GM21528 (cell line): ENCODE results near the gene MAD1L1.
"Not testable (repeated sequence)": the region's sequence is repeated elsewhere in the genome, so short reads cannot be mapped to it uniquely, and the experiment has no call there.

Experiments
- ATAC-seq: cut with Tn5 transposase; IDR thresholded peaks from one replicate; pipeline ENCODE4 v1.9.1; 2021; ENCODE audit warnings: mild to moderate bottlenecking, moderate library complexity; ENCODE audit not compliant: unreplicated experiment, low FRiP score

Gene MAD1L1

GRCh38 chr7:2076649-2077064 lies 156.1 kb downstream of the MAD1L1 start:
- no peak for ATAC-seq

GRCh38 chr7:2075811-2076210 lies 156.9 kb downstream of the MAD1L1 start:
- no peak for ATAC-seq

- no peak for ATAC-seq
These were observed 158.1 kb downstream of the MAD1L1 start for GRCh38 chr7:2074691-2075090.

- ATAC-seq = no peak
These were observed 159.9 kb downstream of the MAD1L1 start for GRCh38 chr7:2072798-2073197.

- ATAC-seq = peak; percentile 61
These were observed 160.7 kb downstream of the MAD1L1 start for GRCh38 chr7:2072042-2072441.

GRCh38 chr7:2071133-2071832 lies 161.5 kb downstream of the MAD1L1 start:
- ATAC-seq = no peak

DNA sequence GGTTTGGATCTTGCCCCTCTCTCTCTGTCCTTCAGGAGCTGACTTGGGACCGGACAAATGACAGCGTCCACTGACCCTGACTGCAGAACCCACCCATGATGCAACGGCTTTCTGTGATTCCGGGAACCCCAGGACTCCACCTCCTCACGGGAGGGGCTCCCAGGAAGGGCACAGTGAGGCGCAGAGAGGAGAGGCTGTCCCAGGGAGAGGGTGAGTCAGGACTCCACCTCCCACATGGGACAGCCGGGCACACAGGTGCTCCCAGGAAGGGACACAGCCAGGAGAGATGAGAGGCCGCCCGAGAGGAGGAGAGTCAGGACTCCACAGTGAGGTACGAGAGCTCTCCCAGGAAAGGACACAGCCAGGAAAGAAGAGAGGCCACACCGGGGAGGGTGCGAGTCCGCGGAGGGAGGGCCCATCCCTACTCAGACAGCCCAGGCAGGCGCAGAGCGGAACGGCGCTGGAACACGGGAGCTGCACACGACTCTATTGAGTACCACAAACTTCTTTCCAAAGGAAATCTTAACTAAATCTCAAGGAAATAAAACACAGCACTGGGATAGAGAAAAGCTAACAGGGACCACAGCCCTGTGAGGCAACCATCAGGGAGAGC lies 162.5 kb downstream of the MAD1L1 start:
- ATAC-seq = no peak

- no peak for ATAC-seq
These were observed 163.3 kb downstream of the MAD1L1 start for GRCh38 chr7:2069472-2069860.

- no peak for ATAC-seq
These were observed 163.9 kb downstream of the MAD1L1 start for GRCh38 chr7:2068693-2069471.

DNA sequence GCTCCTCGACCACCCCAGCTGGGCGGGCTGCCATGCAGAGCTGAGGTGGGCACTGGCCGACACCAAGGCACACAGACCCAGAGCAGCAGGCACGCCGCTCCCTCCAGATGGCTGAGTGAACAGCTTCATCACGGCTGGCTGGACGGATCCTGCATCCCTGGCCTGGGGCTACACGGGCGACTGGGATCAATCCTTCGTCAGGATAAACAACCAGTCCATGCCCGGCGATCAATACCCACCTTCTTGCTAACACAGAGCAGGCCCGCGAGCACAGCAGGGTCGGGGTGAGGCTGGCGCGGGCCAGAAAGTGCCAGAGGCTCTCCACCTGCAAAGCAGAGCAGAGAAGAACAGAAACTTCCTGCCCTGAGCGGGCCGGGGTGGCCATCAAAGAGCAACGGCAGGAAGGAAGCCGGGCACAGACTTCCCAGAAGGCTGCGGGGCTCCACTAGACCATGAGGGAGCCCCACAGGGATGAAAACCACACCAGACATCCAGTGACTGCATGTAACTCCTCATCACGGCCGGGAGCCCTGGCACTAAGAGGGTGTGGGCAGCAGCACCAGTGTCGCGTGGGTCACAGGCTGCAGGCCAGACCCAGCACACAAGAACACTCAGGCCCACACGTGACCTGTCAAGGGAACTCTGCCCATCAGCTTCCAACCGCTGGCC lies 166.4 kb downstream of the MAD1L1 start:
- no peak for ATAC-seq

DNA sequence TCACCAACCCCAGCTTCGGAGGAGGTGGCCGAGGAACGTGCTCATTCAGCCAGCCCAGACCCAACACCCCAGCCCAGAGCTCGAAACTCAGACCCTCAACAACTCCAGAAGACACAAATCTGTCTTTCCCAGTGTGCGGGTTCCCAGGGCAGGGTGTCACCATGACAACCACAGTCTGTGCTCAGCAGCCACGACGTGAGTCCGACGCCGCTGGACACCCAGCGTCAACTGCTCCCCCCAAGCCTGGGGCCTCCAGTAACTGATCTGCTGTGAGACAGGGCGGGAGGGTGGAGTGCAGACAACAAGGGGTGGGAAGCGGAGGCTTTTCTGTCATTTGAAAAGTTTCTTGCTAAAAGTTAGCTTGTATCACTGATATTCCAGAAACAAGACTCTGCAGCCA lies 167.2 kb downstream of the MAD1L1 start:
- no peak for ATAC-seq

- no peak for ATAC-seq
These were observed 169.0 kb downstream of the MAD1L1 start for GRCh38 chr7:2063563-2064260.

GRCh38 chr7:2062648-2063047 lies 170.1 kb downstream of the MAD1L1 start:
- no peak for ATAC-seq

DNA sequence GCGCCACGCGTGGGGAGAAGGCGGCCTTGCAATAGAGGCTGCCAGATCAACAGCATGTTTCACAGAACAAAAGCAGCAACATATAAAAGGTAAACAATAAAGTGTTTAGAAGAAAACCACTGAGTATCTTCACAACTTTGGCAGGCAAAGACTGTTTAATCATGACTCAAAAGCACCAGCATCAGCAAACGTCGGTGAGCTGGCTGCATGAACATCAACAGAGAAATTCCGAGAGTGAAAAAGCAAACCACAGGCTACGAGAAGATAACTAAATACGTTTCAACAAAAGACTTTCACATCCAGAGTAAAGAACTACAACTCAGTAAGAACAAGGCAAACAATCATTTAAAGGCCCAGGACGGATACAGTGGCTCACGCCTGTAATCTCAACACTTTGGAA lies 172.0 kb downstream of the MAD1L1 start:
- no peak for ATAC-seq

DNA sequence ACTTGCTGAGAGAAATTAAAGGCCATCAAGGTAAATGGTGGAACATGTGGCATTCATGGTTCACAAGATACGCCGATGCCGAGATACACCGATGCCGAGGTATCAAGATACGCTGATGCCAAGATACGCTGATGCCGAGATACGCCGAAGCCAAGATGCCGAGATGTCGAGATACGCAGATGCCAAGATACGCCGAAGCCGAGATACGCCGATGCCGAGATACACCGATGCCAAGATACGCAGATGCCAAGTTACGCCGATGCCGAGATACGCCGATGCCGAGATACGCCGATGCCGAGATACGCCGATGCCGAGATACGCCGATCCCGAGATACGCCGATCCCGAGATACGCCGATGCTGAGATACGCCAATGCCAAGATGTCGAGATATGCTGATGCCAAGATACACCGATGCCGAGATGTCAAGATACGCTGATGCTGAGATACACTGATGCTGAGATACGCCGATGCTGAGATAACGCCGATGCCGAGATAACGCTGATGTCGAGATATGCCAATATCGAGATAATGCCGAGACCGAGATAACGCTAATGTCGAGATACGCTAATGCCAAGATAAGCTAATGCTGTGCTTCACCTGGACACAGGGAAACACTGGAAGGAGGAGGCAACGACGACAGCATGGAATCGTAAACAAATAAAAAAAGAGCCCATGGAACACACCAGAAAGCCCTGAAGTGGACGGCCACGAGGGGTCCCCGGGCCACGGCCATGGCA lies 172.6 kb downstream of the MAD1L1 start:
- no peak for ATAC-seq

DNA sequence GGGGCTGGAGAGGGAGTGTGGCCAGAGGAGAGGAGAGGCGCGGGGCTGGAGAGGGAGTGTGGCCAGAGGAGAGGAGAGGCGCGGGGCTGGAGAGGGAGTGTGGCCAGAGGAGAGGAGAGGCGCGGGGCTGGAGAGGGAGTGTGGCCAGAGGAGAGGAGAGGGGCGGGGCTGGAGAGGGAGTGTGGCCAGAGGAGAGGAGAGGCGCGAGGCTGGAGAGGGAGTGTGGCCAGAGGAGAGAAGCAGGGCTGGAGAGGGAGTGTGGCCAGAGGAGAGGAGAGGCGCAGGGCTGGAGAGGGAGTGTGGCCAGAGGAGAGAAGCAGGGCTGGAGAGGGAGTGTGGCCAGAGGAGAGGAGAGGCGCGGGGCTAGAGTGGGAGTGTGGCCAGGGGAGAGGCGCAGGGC lies 174.5 kb downstream of the MAD1L1 start:
- not testable (repeated sequence) for ATAC-seq

GRCh38 chr7:2055956-2056355 lies 176.8 kb downstream of the MAD1L1 start:
- ATAC-seq = no peak

- no peak for ATAC-seq
These were observed 177.8 kb downstream of the MAD1L1 start for GRCh38 chr7:2054927-2055326.

GRCh38 chr7:2053395-2053794 lies 179.3 kb downstream of the MAD1L1 start:
- no peak for ATAC-seq

- no peak for ATAC-seq
These were observed 180.1 kb downstream of the MAD1L1 start for GRCh38 chr7:2052657-2053048.
